Measurements from ENCODE around the gene CD59.

CD59 gene

GRCh38 chr11:33723238-33723881 lies 12.9 kb downstream of the CD59 start:
- Mint-ChIP-seq H3K4me3 (peak overlapping the region; percentile 39), H3K9me3 (peaks cover 25% of the 10 kb centered on the region), H3K36me3 (ENCODE audit: low read depth) (peaks cover 58% of the 10 kb centered on the region), H3K4me1 (peaks cover 76% of the 10 kb centered on the region), H3K27ac (peak overlapping the region; percentile 98), H3K27me3 (ENCODE audit: low read depth, poor library complexity) (peaks cover 2% of the 10 kb centered on the region)
- TF ChIP-seq CTCF (IDR thresholded peaks at IDR 0.05), result no peak
- no peak for DNase-seq

- Mint-ChIP-seq H3K9me3 (peaks cover 19% of the 10 kb centered on the region), H3K4me1 (peaks cover 76% of the 10 kb centered on the region), H3K27ac (peak overlapping the region; percentile 98), H3K27me3 (ENCODE audit: low read depth, poor library complexity) (peaks cover 2% of the 10 kb centered on the region), H3K4me3 (no peak overlapping the region), H3K36me3 (ENCODE audit: low read depth) (peaks cover 52% of the 10 kb centered on the region)
- no peak for DNase-seq
- no peak for TF ChIP-seq CTCF (IDR thresholded peaks at IDR 0.05)
These were observed 13.5 kb downstream of the CD59 start for GRCh38 chr11:33722590-33723234.

- Mint-ChIP-seq H3K4me3 (peak overlapping the region; percentile 31), H3K27ac (peak overlapping the region; percentile 97), H3K9me3 (peaks cover 11% of the 10 kb centered on the region), H3K36me3 (ENCODE audit: low read depth) (peaks cover 49% of the 10 kb centered on the region), H3K27me3 (ENCODE audit: low read depth, poor library complexity) (peaks cover 2% of the 10 kb centered on the region), H3K4me1 (peaks cover 76% of the 10 kb centered on the region)
- no peak for DNase-seq
- no peak for TF ChIP-seq CTCF (IDR thresholded peaks at IDR 0.05)
These were observed 14.2 kb downstream of the CD59 start for GRCh38 chr11:33721984-33722383.

GRCh38 chr11:33721426-33721825 lies 14.8 kb downstream of the CD59 start:
- peaks cover 6% of the 10 kb centered on the region for H3K9me3 Mint-ChIP-seq
- no peak overlapping the region for H3K4me3 Mint-ChIP-seq
- no peaks in the 10 kb centered on the region for H3K27me3 Mint-ChIP-seq (ENCODE audit: low read depth, poor library complexity)
- no peak for TF ChIP-seq CTCF (IDR thresholded peaks at IDR 0.05)
- H3K4me1 Mint-ChIP-seq, result peaks cover 72% of the 10 kb centered on the region
- H3K27ac Mint-ChIP-seq, result peak overlapping the region; percentile 47
- peaks cover 45% of the 10 kb centered on the region for H3K36me3 Mint-ChIP-seq (ENCODE audit: low read depth)
- no peak for DNase-seq

GRCh38 chr11:33719587-33719986 lies 16.6 kb downstream of the CD59 start:
- Mint-ChIP-seq H3K4me3 (no peak overlapping the region), H3K27ac (peak overlapping the region; percentile 12), H3K9me3 (no peaks in the 10 kb centered on the region), H3K4me1 (peaks cover 54% of the 10 kb centered on the region), H3K36me3 (ENCODE audit: low read depth) (peaks cover 34% of the 10 kb centered on the region), H3K27me3 (ENCODE audit: low read depth, poor library complexity) (no peaks in the 10 kb centered on the region)
- DNase-seq, result no peak
- TF ChIP-seq CTCF (IDR thresholded peaks at IDR 0.05), result no peak

GRCh38 chr11:33718440-33718839 lies 17.8 kb downstream of the CD59 start:
- Mint-ChIP-seq H3K27ac (no peak overlapping the region), H3K4me3 (no peak overlapping the region), H3K36me3 (ENCODE audit: low read depth) (peaks cover 38% of the 10 kb centered on the region), H3K9me3 (no peaks in the 10 kb centered on the region), H3K4me1 (peaks cover 42% of the 10 kb centered on the region), H3K27me3 (ENCODE audit: low read depth, poor library complexity) (no peaks in the 10 kb centered on the region)
- DNase-seq, result no peak
- TF ChIP-seq CTCF (IDR thresholded peaks at IDR 0.05), result no peak
